Hepatocyte (in vitro differentiated cells): ENCODE measurements around the gene GRB10.

Source experiments
- EZH2 ChIP-seq: fragments of 200-600 bp; sonication (generic); IDR thresholded peaks from 2 replicates; pipeline ENCODE4 v1.6.1; 2016; ENCODE audit warnings: antibody characterized with exemption, mild to moderate bottlenecking, borderline replicate concordance
- TF ChIP-seq, protein P1 (sequence below): fragments of 200-600 bp; sonication (generic); IDR thresholded peaks from 2 replicates; pipeline ENCODE4 v1.5.1; 2016; ENCODE audit warnings: antibody characterized with exemption, mild to moderate bottlenecking; ENCODE audit not compliant: poor library complexity

DNA sequence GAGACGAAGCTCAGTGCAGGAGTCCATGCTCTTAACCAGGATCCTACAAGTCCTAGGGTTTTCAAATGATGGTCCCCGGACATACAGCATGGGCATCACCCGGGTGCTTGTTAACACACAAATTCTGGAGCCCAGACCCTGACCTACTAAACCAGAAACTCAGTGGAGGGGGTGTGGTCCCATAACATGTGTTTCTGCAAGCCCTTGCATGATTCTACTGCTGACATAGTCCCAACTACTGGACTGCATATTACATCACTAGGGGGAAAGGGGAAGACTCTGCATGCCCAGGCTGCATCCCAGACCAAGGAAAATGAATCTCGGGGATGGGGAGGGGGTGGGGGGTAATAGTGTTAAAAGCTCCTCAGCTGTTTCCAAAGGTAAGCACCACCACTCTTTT lies 40.3 kb downstream of the GRB10 start:
- TF ChIP-seq, protein P1, sequence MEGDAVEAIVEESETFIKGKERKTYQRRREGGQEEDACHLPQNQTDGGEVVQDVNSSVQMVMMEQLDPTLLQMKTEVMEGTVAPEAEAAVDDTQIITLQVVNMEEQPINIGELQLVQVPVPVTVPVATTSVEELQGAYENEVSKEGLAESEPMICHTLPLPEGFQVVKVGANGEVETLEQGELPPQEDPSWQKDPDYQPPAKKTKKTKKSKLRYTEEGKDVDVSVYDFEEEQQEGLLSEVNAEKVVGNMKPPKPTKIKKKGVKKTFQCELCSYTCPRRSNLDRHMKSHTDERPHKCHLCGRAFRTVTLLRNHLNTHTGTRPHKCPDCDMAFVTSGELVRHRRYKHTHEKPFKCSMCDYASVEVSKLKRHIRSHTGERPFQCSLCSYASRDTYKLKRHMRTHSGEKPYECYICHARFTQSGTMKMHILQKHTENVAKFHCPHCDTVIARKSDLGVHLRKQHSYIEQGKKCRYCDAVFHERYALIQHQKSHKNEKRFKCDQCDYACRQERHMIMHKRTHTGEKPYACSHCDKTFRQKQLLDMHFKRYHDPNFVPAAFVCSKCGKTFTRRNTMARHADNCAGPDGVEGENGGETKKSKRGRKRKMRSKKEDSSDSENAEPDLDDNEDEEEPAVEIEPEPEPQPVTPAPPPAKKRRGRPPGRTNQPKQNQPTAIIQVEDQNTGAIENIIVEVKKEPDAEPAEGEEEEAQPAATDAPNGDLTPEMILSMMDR: no peak
- no peak for TF ChIP-seq EZH2
